Endothelial cell of umbilical vein (primary cell): ENCODE data around the gene PINK1. TPM values are rescaled to one million over a fixed set of nuclear protein-coding genes. Genes with fewer than 3 reads are reported as not detected.

Experiments
- BruUV-seq: library from RNA; stranded (reverse); fragments of 400-500 nt; replicated peaks from 2 replicates; lab custom pipeline; 2021; lab: Mats Ljungman, UMichigan
- CTCF ChIA-PET: fragments of 300-600, 350-600 bp; sonication (Branson Sonifier 250); formaldehyde crosslinking; loops from one replicate; lab custom pipeline; 2021; ENCODE audit warnings: antibody characterized with exemption, inconsistent platforms; lab: Charles Lee
- POLR2A ChIA-PET: fragments of 300-600, 350-600 bp; sonication (Branson Sonifier 250); formaldehyde crosslinking; loops from one replicate; lab custom pipeline; 2021; ENCODE audit warnings: antibody characterized with exemption, inconsistent platforms; lab: Charles Lee
- DNase-seq: peaks from one replicate; pipeline ENCODE4 v3.0.0-alpha.2; 2011; ENCODE audit warnings: low read depth, low spot score
- FAIRE-seq: peaks from 2 replicates; lab custom pipeline; 2011; peaks lifted over from hg19 to GRCh38; lab: Jason Lieb, UNC
- H2AFZ ChIP-seq: 2 replicates; pipeline ENCODE4 v1.6.0; 2012; ENCODE audit warnings: low read depth, low read length, control low read depth, inconsistent platforms
- H3K27ac ChIP-seq: 2 replicates; pipeline ENCODE4 v1.5.1; 2011; ENCODE audit warnings: low read depth, mild to moderate bottlenecking, control low read depth, low read length, moderate library complexity; ENCODE audit not compliant: insufficient read depth
- H3K27me3 ChIP-seq, 2 experiments: 2 replicates each; pipeline versions ENCODE4 v1.6.0 to v1.6.1; 2011; ENCODE audit warnings: low read length in 2 of 2, mixed read lengths in 1 of 2; ENCODE audit not compliant: control insufficient read depth in 2 of 2, insufficient read depth in 2 of 2
- H3K36me3 ChIP-seq, 2 experiments: 2 replicates in 1 of 2; 3 replicates in 1 of 2; pipeline ENCODE4 v1.5.1; 2011; ENCODE audit warnings: low read length in 2 of 2, mild to moderate bottlenecking in 1 of 2, moderate library complexity in 1 of 2; ENCODE audit not compliant: control insufficient read depth in 2 of 2, insufficient read depth in 2 of 2; ENCODE audit errors: extremely low read depth in 1 of 2
- H3K4me1 ChIP-seq: 3 replicates; pipeline ENCODE4 v1.5.1; 2011; ENCODE audit warnings: mild to moderate bottlenecking, low read length; ENCODE audit not compliant: control insufficient read depth, insufficient read depth; ENCODE audit errors: extremely low read depth
- H3K4me2 ChIP-seq: 2 replicates; pipeline ENCODE4 v1.6.1; 2011; ENCODE audit warnings: low read length, control low read depth, mixed read lengths; ENCODE audit not compliant: insufficient read depth
- H3K4me3 ChIP-seq, 3 experiments: fragments of 200-600 bp in 1 of 3; sonication (generic), shearing (Covaris generic) in 1 of 3; replicated peaks in 1 of 3; 2 replicates each; pipeline ENCODE4 v1.5.1; 2011 to 2016; ENCODE audit warnings: control low read depth in 3 of 3, low read length in 3 of 3, mild to moderate bottlenecking in 2 of 3, inconsistent platforms in 1 of 3, low read depth in 1 of 3, moderate library complexity in 1 of 3; ENCODE audit not compliant: insufficient read depth in 1 of 3
- H3K79me2 ChIP-seq: 2 replicates; pipeline ENCODE4 v1.6.0; 2012; ENCODE audit warnings: low read length, inconsistent platforms; ENCODE audit not compliant: control insufficient read depth, insufficient read depth
- H3K9ac ChIP-seq: replicated peaks from 2 replicates; pipeline ENCODE3; 2011; ENCODE audit warnings: low read length, control low read depth; ENCODE audit not compliant: insufficient read depth; ENCODE audit errors: extremely low read depth
- H3K9me1 ChIP-seq: replicated peaks from 3 replicates; pipeline ENCODE4 v1.6.0; 2011; ENCODE audit warnings: mild to moderate bottlenecking, low read length; ENCODE audit not compliant: control insufficient read depth, insufficient read depth; ENCODE audit errors: extremely low read depth
- H3K9me3 ChIP-seq: replicated peaks from 2 replicates; pipeline ENCODE4 v1.5.1; 2012; ENCODE audit warnings: low read length, inconsistent platforms; ENCODE audit not compliant: control insufficient read depth, insufficient read depth
- H4K20me1 ChIP-seq: replicated peaks from 2 replicates; pipeline ENCODE3; 2011; ENCODE audit warnings: mild to moderate bottlenecking, low read length; ENCODE audit not compliant: control insufficient read depth, insufficient read depth; ENCODE audit errors: extremely low read depth
- CTCF ChIP-seq, 2 donors: IDR thresholded peaks; 1 replicate in 1 of 2; 2 replicates in 1 of 2; pipeline ENCODE4 v1.5.1; 2011; ENCODE audit warnings: low read length in 2 of 2, mild to moderate bottlenecking in 2 of 2, moderate library complexity in 2 of 2, control low read depth in 1 of 2, inconsistent platforms in 1 of 2, low read depth in 1 of 2; ENCODE audit not compliant: insufficient read depth in 1 of 2; ENCODE audit errors: extremely low read depth in 1 of 2
- EZH2 ChIP-seq: IDR thresholded peaks from 2 replicates; pipeline ENCODE4 v1.6.1; 2012; ENCODE audit warnings: borderline replicate concordance, low read depth, mild to moderate bottlenecking, moderate library complexity, low read length, inconsistent platforms; ENCODE audit not compliant: severe bottlenecking
- FOS ChIP-seq: IDR thresholded peaks from 2 replicates; pipeline ENCODE4 v1.6.1; 2011; ENCODE audit warnings: mild to moderate bottlenecking, low read length, moderate library complexity, borderline replicate concordance; ENCODE audit not compliant: insufficient read depth
- GATA2 ChIP-seq: IDR thresholded peaks from 2 replicates; pipeline ENCODE4 v1.7.0; 2011; ENCODE audit warnings: low read depth, mild to moderate bottlenecking, moderate library complexity, mixed read lengths, low read length; ENCODE audit not compliant: insufficient read length, insufficient read depth
- JUN ChIP-seq: IDR thresholded peaks from 2 replicates; pipeline ENCODE4 v1.6.1; 2011; ENCODE audit warnings: borderline replicate concordance, low read depth; ENCODE audit not compliant: insufficient read length, insufficient read depth
- MYC ChIP-seq: IDR thresholded peaks from one replicate; pipeline ENCODE4 v1.6.1; 2011; ENCODE audit warnings: mild to moderate bottlenecking, low read depth, low read length
- POLR2A ChIP-seq: IDR thresholded peaks from 2 replicates; pipeline ENCODE4 v1.6.1; 2012; ENCODE audit warnings: low read depth, mild to moderate bottlenecking, control low read depth, low read length
- POLR2AphosphoS5 ChIP-seq: IDR thresholded peaks from 2 replicates; pipeline ENCODE4 v1.6.1; 2012; ENCODE audit warnings: low read depth, mild to moderate bottlenecking, control low read depth, low read length, moderate library complexity; ENCODE audit not compliant: insufficient read depth
- dilution Hi-C: fragments of 300-500 bp; cut with MboI; formaldehyde crosslinking; loops from one replicate; pipeline ENCODE4 v1.15.0; 2019; ENCODE audit warnings: low sequenced_read_pairs; ENCODE audit not compliant: extremely low pct_ligation_motif_present
- intact Hi-C: fragments of 100-400 bp; cut with micrococcal nuclease; formaldehyde crosslinking; loops from one replicate; pipeline ENCODE4 v1.10.0; 2022
- polyA plus RNA-seq, 4 experiments: library from polyadenylated mRNA; depleted of rRNA in 3 of 4; stranded (reverse) in 3 of 4; unstranded in 1 of 4; fragments of >200 nt; gene quantifications; 2 replicates each; pipeline versions ENCODE4 v1.2.1 to v1.2.3, GENCODE V29; 2011 to 2012; ENCODE audit warnings: missing spikeins in 1 of 4
- total RNA-seq: library from RNA; stranded (reverse); gene quantifications from 2 replicates; pipeline ENCODE4 v1.2.3, GENCODE V29; 2021
- TF ChIP-seq, protein P1 (sequence below): IDR thresholded peaks from 2 replicates; pipeline ENCODE4 v1.6.1; 2011; ENCODE audit not compliant: insufficient read depth, insufficient read length

Gene PINK1
- total and polyA plus RNA-seq, 2 donors (not counting 3 experiments of a cell fraction or from before 2014, with no cell fraction given) = 27.3 to 27.9 TPM

- Histone ChIP-seq H3K36me3 (peaks cover 4 to 30% of the 10 kb centered on the region in 2 experiments), H3K9me1 (no peaks in the 10 kb centered on the region), H2AFZ (no peak overlapping the region), H3K4me1 (no peaks in the 10 kb centered on the region), H4K20me1 (no peaks in the 10 kb centered on the region), H3K27ac (no peak overlapping the region), H3K79me2 (no peaks in the 10 kb centered on the region), H3K4me3 (no peak overlapping the region), H3K9ac (no peak overlapping the region), H3K9me3 (no peaks in the 10 kb centered on the region), H3K4me2 (no peak overlapping the region), H3K27me3 (no peaks in the 10 kb centered on the region)
- BruUV-seq = no TSS peak
- TF ChIP-seq, protein P1, sequence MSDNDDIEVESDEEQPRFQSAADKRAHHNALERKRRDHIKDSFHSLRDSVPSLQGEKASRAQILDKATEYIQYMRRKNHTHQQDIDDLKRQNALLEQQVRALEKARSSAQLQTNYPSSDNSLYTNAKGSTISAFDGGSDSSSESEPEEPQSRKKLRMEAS = no peak
- TF ChIP-seq MYC (no peak), EZH2 (no peak), JUN (no peak)
- dilution Hi-C loops (no loop called here), intact Hi-C loops (no loop called here)
- no peak for DNase-seq
- ChIA-PET CTCF (interaction anchor here (0.9 to 1.6 kb wide), 2 partner anchors 12 to 70 kb away, joined by 5 to 12 read pairs; partner anchors contain the start of gene PINK1), POLR2A (no interaction called here)
- FAIRE-seq = no peak
Observed at GRCh38 chr1:20645414-20645813, 12.2 kb downstream of the PINK1 start.

DNA sequence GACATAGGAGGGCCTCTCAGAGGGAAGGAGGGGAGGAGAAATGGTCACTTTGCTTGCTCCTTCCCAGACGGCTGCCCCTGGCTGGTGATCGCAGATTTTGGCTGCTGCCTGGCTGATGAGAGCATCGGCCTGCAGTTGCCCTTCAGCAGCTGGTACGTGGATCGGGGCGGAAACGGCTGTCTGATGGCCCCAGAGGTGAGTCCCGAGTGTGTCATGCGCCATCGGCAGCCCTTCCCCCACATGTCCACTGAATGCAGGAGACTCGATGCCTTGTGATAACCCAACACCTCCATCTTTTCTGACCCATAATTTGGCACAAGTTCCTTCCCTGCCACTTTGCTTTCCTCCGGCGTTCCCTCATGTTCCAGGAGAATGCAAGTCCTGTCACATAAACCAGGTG lies 15.2 kb downstream of the PINK1 start:
- Histone ChIP-seq H3K27ac (no peak overlapping the region), H3K9ac (no peak overlapping the region), H3K79me2 (no peaks in the 10 kb centered on the region), H3K4me1 (no peaks in the 10 kb centered on the region), H2AFZ (no peak overlapping the region), H4K20me1 (no peaks in the 10 kb centered on the region), H3K4me2 (no peak overlapping the region), H3K36me3 (peaks cover 13 to 46% of the 10 kb centered on the region in 2 experiments), H3K27me3 (no peaks in the 10 kb centered on the region), H3K4me3 (no peak overlapping the region), H3K9me1 (no peaks in the 10 kb centered on the region), H3K9me3 (no peaks in the 10 kb centered on the region)
- BruUV-seq = no TSS peak
- CTCF ChIA-PET = no interaction called here
- no peak for TF ChIP-seq CTCF (IDR thresholded peaks at IDR 0.05; ENCODE audit: extremely low read depth in 1 of 2, insufficient read depth in 1 of 2, low read depth in 1 of 2, low read length in 2 of 2)
- no peak for TF ChIP-seq POLR2AphosphoS5
- no peak for TF ChIP-seq GATA2
- TF ChIP-seq, protein P1 = no peak
- TF ChIP-seq JUN = no peak
- TF ChIP-seq FOS = no peak
- TF ChIP-seq MYC = no peak
- TF ChIP-seq EZH2 = no peak
- TF ChIP-seq POLR2A = no peak
- DNase-seq = no peak
- intact Hi-C loops (no loop called here), dilution Hi-C loops (no loop called here)
- no peak for FAIRE-seq
- POLR2A ChIA-PET = no interaction called here
